Measurements from ENCODE around the gene MSI2. TPM values are rescaled to one million over a fixed set of nuclear protein-coding genes. Genes with fewer than 3 reads are reported as not detected.
A peak's percentile ranks its signal among the peaks of the same experiment; 100 is the strongest.
"Not testable (repeated sequence)": the region's sequence is repeated elsewhere in the genome, so short reads cannot be mapped to it uniquely, and the experiment has no call there.

Gene MSI2
- total RNA-seq, 8 experiments from 2014 or later, result 33.0 to 114 (median 67.5) TPM

DNA sequence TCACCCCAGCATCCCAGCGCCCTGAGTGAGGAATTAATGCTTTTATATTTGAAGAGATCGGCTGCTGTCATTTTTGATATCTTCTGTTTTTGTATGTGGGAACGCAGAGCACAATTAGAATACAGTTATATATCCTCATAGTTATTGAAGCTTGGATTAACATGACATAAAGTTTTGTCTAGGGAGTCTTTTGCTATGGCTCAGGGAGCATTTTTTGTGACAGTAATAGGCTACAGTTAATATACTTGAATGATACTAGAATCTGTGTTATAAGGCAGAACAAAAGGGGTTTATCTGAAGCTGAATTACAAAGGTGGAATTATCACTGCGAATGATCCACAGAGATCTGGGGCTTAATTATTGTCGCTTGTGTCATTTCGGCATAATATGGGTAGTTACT lies 239.4 kb downstream of the MSI2 start:
- H3K27ac ChIP-seq, result no peak overlapping the region
- 88 to 100% (median 91%) methylated on average over 2 to 6 of the region's 6 CpGs for WGBS, 10 experiments

DNA sequence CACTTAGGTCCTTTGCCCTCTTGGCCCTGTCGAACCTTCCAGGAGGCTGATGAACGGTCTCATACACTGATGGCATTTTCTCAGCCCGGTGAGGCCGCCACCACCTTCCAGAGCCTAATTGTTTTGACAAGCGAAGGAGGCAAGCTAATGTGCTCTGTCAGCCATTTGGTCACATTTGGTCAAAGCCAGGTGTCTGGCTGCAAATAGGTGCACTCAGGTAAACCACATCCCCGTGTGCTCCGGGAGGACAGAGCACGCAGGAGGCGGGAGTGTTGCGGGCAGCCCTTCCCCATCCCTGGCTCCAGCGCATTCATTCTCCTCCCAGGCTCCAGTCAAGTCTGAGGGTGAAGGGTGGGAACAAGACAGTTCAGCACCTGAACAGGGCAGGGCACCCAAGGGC lies 240.1 kb downstream of the MSI2 start:
- no peak overlapping the region for H3K27ac ChIP-seq
- 73 to 100% (median 94%) methylated on average over 2 to 5 of the region's 11 CpGs; no CpG with 5 or more reads in 6 of the 10 experiments for WGBS, 10 experiments

More for the DNA sequence above, 239.4 kb downstream of the MSI2 start:
- in situ Hi-C loops (cut with MboI; ENCODE audit: low pct_unique_long_range_greater_than_20kb in 2 of 9, low sequenced_read_pairs in 9 of 9, unreplicated experiment in 9 of 9), result no loop called here
- ATAC-seq (replicated peaks in 6 of 8), result no peak
- Histone ChIP-seq H3K4me1 (replicated peaks in 1 of 2) (peaks cover 27 to 29% of the 10 kb centered on the region in 2 donors), H3K4me3 (no peak overlapping the region)

GRCh38 chr17:57498443-57498842 lies 242.1 kb downstream of the MSI2 start:
- no peak overlapping the region for H3K4me3 ChIP-seq
- in situ Hi-C loops (cut with MboI; ENCODE audit: low pct_unique_long_range_greater_than_20kb in 2 of 9, low sequenced_read_pairs in 9 of 9, unreplicated experiment in 9 of 9), result no loop called here
- H3K27ac ChIP-seq, result no peak overlapping the region
- WGBS, 10 experiments, result 60 to 100% (median 90%) methylated on average over 1 to 3 of the region's 7 CpGs; no CpG with 5 or more reads in 6 of the 10 experiments
- no peak for ATAC-seq (replicated peaks in 6 of 8)
- H3K4me1 ChIP-seq (replicated peaks in 1 of 2), result peaks cover 31 to 37% of the 10 kb centered on the region in 2 donors

More for the DNA sequence above, 240.1 kb downstream of the MSI2 start:
- Histone ChIP-seq H3K4me1 (replicated peaks in 1 of 2) (peaks cover 27 to 30% of the 10 kb centered on the region in 2 donors), H3K4me3 (no peak overlapping the region)
- ATAC-seq (replicated peaks in 6 of 8), result no peak
- in situ Hi-C loops (cut with MboI; ENCODE audit: low pct_unique_long_range_greater_than_20kb in 2 of 9, low sequenced_read_pairs in 9 of 9, unreplicated experiment in 9 of 9), result no loop called here

GRCh38 chr17:57499221-57499620 lies 242.9 kb downstream of the MSI2 start:
- 0 to 100% (median 100%) methylated on average over 1 to 3 of the region's 3 CpGs; no CpG with 5 or more reads in 3 of the 10 experiments for WGBS, 10 experiments
- H3K27ac ChIP-seq; in situ Hi-C loops (cut with MboI; ENCODE audit: low pct_unique_long_range_greater_than_20kb in 2 of 9, low sequenced_read_pairs in 9 of 9, unreplicated experiment in 9 of 9); H3K4me3 ChIP-seq: not testable (repeated sequence)
- ATAC-seq (replicated peaks in 6 of 8), result peak in 3 of 8 experiments; percentile 50 to 79 (median 79)
- H3K4me1 ChIP-seq (replicated peaks in 1 of 2), result peaks cover 39 to 45% of the 10 kb centered on the region in 2 donors

DNA sequence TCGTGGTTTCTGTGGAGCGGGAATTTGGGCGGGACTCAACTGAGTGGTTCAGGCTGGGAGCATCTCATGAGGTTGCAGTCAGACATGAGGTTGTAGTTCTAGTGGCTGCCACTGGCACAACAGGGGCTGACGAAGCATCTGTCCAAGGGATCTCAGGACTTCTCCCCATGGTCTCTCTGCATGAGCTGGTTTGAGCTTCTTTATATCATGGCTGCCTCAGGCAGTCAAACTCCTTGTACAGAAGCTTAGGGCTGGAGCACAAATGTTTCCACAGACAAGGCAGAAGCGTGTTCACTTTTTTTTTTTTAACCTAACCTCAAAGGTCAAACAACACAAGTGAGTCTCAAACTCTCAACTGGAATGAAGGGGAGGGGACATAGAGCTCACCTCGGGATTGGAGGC lies 243.3 kb downstream of the MSI2 start:
- Histone ChIP-seq H3K4me1 (replicated peaks in 1 of 2) (peaks cover 43 to 50% of the 10 kb centered on the region in 2 donors), H3K27ac (no peak overlapping the region), H3K4me3 (no peak overlapping the region)
- in situ Hi-C loops (cut with MboI; ENCODE audit: low pct_unique_long_range_greater_than_20kb in 2 of 9, low sequenced_read_pairs in 9 of 9, unreplicated experiment in 9 of 9), result no loop called here
- 13 to 100% (median 71%) methylated on average over 1 to 5 of the region's 6 CpGs; no CpG with 5 or more reads in 1 of the 10 experiments for WGBS, 10 experiments
- ATAC-seq (replicated peaks in 6 of 8), result peak in 3 of 8 experiments; percentile 95 to 100 (median 100)

GRCh38 chr17:57501016-57501415 lies 244.7 kb downstream of the MSI2 start:
- H3K4me1 ChIP-seq (replicated peaks in 1 of 2), result peaks cover 57 to 59% of the 10 kb centered on the region in 2 donors
- ATAC-seq (replicated peaks in 6 of 8), result peak in 1 of 8 experiments; percentile 47
- peak overlapping the region in 1 of 2 donors; percentile 37 for H3K27ac ChIP-seq
- WGBS, 10 experiments, result 72 to 100% (median 81%) methylated on average over 1 to 7 of the region's 9 CpGs; no CpG with 5 or more reads in 3 of the 10 experiments
- in situ Hi-C loops (cut with MboI; ENCODE audit: low pct_unique_long_range_greater_than_20kb in 2 of 9, low sequenced_read_pairs in 9 of 9, unreplicated experiment in 9 of 9), result no loop called here
- H3K4me3 ChIP-seq, result no peak overlapping the region

DNA sequence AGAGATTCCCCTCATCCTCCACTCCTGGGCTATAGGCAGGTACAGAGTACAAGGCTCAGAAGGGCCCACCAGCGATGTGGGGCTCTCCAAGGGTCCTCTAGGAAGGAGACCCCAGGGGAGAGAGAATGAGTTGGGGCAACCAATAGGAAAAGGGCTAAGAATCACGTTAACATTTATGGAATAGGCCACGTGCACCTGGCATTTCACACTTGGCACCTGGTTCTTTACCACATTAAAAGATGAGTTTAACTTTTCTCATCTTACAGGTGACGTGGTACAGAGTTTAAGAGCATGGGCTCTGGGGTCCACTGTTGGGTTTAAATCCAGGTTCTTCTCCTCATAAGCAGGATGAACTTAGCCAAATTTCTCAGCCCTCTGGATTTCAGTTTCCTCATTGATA lies 245.7 kb downstream of the MSI2 start:
- Histone ChIP-seq H3K4me3 (no peak overlapping the region), H3K4me1 (replicated peaks in 1 of 2) (peaks cover 61 to 67% of the 10 kb centered on the region in 2 donors), H3K27ac (no peak overlapping the region)
- 67 to 100% (median 90%) methylated on average over 1 to 4 of the region's 4 CpGs; no CpG with 5 or more reads in 1 of the 10 experiments for WGBS, 10 experiments
- in situ Hi-C loops (cut with MboI; ENCODE audit: low pct_unique_long_range_greater_than_20kb in 2 of 9, low sequenced_read_pairs in 9 of 9, unreplicated experiment in 9 of 9), result no loop called here
- ATAC-seq (replicated peaks in 6 of 8), result no peak

DNA sequence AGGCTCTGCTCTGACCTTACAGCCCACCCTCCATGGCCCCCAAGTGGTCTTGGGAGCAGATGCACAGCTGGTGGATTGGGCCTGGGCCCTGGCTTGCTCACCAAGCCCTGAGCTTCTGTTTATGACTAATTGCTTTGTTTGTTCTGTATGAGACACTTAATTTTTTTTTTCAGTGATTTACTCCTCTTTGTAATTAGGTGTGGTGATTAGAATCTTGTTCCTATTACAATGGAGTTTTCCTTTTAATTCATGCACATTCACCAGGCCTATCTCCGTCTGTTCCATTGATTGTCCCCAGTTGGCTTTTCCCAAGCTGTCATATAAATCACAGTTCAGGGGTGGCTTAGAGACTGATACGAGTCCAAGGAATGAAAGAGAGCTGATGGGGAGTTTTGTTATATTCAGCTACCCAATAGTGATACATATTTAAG lies 246.5 kb downstream of the MSI2 start:
- in situ Hi-C loops (cut with MboI; ENCODE audit: low pct_unique_long_range_greater_than_20kb in 2 of 9, low sequenced_read_pairs in 9 of 9, unreplicated experiment in 9 of 9), result no loop called here
- Histone ChIP-seq H3K27ac (peak overlapping the region; percentile 45 to 49), H3K4me1 (replicated peaks in 1 of 2) (peaks cover 69 to 75% of the 10 kb centered on the region in 2 donors), H3K4me3 (no peak overlapping the region)
- ATAC-seq (replicated peaks in 6 of 8), result peak in 5 of 8 experiments; percentile 58 to 71 (median 66)
- WGBS, 10 experiments, result 0 to 100% (median 33%) methylated on average over 1 to 2 of the region's 2 CpGs; no CpG with 5 or more reads in 1 of the 10 experiments

DNA sequence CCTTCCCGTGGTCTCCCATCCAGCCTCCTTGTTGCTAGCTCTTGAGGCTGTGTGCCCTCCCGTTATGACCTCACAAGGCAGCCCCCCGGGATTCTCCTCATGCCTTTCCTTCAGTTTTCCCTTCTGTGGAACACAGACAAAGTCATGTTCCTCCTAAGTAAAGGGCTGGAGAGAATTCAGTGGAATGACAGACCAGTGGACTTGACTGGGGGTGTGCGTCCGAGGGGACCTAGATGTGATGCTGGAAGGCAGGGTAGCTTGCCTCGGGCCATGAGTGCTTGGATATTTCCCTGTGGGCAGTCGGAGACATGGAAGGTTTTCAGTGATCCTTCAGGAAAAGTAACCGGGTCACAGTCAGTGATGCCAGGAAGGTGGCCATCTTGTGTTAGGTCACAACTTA lies 247.9 kb downstream of the MSI2 start:
- Histone ChIP-seq H3K4me3 (no peak overlapping the region), H3K4me1 (replicated peaks in 1 of 2) (peaks cover 83 to 84% of the 10 kb centered on the region in 2 donors), H3K27ac (peak overlapping the region; percentile 42 to 45)
- no peak for ATAC-seq (replicated peaks in 6 of 8)
- WGBS, 10 experiments, result 84 to 100% (median 95%) methylated on average over 1 to 4 of the region's 8 CpGs; no CpG with 5 or more reads in 5 of the 10 experiments
- in situ Hi-C loops (cut with MboI; ENCODE audit: low pct_unique_long_range_greater_than_20kb in 2 of 9, low sequenced_read_pairs in 9 of 9, unreplicated experiment in 9 of 9), result no loop called here

DNA sequence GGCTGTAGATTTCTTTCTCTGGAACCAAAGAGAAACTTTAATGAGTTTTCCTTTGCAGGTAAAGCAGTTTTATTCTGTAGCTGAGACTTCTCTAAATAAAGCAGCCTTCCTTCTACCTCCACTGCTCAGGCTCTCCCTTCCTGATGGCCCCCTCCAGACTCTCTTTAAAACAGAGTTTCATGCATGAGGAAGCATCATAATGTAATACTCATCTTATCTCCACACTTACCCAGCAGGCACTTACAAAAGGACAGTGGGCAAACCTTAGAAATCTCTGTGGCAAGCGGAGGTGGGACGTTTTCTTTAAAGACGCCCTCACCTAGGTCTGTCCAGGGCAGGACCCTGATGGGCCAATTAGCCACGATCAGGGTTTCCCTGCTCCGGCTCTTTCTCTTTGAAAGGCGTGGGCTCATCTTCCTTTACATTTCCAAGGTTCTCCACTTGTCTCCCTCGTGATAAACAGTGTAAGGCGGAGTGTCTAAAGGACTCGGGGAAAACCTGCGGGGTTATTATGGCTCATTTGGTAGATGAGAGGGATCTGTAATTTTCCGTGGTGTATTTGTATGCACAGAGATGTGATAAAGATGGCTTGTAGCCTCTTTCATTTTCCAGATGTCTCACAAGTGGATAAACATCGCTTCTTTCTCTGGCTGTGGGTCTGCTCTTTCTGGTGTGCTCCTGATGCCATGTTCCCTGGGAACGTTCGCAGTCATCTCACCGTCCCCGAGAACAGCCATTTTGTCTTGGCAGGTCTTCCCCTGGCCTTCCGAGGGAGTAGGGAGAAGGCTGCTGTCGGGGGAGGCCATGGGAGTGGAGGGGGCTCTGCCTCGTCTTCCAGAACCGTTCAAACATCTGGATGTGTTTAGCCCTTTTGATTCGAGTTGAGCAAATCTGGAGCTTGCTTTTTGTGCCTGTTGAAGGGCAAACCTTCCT lies 249.8 kb downstream of the MSI2 start:
- in situ Hi-C loops (cut with MboI; ENCODE audit: low pct_unique_long_range_greater_than_20kb in 2 of 9, low sequenced_read_pairs in 9 of 9, unreplicated experiment in 9 of 9), result no loop called here
- Histone ChIP-seq H3K4me3 (no peak overlapping the region), H3K27ac (peak overlapping the region; percentile 71 to 81), H3K4me1 (replicated peaks in 1 of 2) (peaks cover 81 to 90% of the 10 kb centered on the region in 2 donors)
- ATAC-seq (replicated peaks in 6 of 8), result peak in 4 of 8 experiments; percentile 17 to 33 (median 23)
- WGBS, 10 experiments, result 20 to 68% (median 30%) methylated on average over 2 to 7 of the region's 21 CpGs; no CpG with 5 or more reads in 3 of the 10 experiments

DNA sequence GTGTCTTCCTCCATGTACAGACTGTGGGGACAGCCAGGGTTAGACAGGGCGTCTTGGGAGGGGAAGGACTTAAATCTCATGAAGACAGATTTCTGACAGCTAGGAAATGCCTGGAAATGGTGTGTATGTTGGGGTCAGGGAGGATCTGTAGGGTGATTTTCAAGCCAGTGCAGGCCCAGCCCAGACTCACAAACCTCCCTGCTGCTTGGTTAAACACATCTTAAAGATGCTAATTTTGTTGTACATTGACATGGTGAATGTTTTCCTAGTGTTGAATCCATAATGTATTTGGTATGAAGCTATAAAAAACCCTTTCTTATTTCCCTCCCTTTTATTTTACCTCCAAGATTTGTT lies 250.4 kb downstream of the MSI2 start:
- H3K4me1 ChIP-seq (replicated peaks in 1 of 2), result peaks cover 77 to 90% of the 10 kb centered on the region in 2 donors
- no peak overlapping the region for H3K4me3 ChIP-seq
- WGBS, 10 experiments, result 0% methylated on average over 1 of the region's 1 CpG; no CpG with 5 or more reads in 9 of the 10 experiments
- H3K27ac ChIP-seq, result peak overlapping the region; percentile 71 to 81
- peak; percentile 16 to 71 (median 58) for ATAC-seq (replicated peaks in 6 of 8)
- in situ Hi-C loops (cut with MboI; ENCODE audit: low pct_unique_long_range_greater_than_20kb in 2 of 9, low sequenced_read_pairs in 9 of 9, unreplicated experiment in 9 of 9), result no loop called here

- Histone ChIP-seq H3K4me1 (replicated peaks in 1 of 2) (peaks cover 75 to 89% of the 10 kb centered on the region in 2 donors), H3K27ac (peak overlapping the region; percentile 8 to 71), H3K4me3 (no peak overlapping the region)
- ATAC-seq (replicated peaks in 6 of 8), result peak in 2 of 8 experiments; percentile 10 to 20
- in situ Hi-C loops (cut with MboI; ENCODE audit: low pct_unique_long_range_greater_than_20kb in 2 of 9, low sequenced_read_pairs in 9 of 9, unreplicated experiment in 9 of 9), result no loop called here
- WGBS, 10 experiments, result 0 to 87% (median 68%) methylated on average over 1 to 4 of the region's 8 CpGs; no CpG with 5 or more reads in 2 of the 10 experiments
These were observed 251.5 kb downstream of the MSI2 start for GRCh38 chr17:57507828-57508227.

DNA sequence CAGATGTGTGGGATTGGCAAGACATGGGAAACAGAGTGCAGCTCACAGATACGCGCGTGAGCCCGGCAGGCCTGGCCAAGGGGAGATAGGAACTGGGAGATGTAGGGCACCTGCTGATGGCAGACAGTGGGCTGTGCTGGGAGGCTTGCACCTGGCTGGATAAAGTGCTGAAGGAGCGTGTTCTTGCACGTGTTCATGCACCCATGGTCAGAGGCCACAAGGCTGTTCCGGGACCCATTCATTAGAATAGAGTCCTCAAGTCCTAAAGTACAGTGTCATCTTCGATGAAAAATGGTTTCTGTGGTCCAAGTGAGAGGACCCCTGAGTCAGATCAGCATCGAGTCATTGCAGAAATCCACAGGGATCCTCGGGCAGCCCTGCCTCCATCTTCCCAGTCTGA lies 252.3 kb downstream of the MSI2 start:
- peaks cover 67 to 84% of the 10 kb centered on the region in 2 donors for H3K4me1 ChIP-seq (replicated peaks in 1 of 2)
- H3K27ac ChIP-seq, result peak overlapping the region in 1 of 2 donors; percentile 7
- no peak overlapping the region for H3K4me3 ChIP-seq
- ATAC-seq (replicated peaks in 6 of 8), result no peak
- WGBS, 10 experiments, result 61 to 100% (median 83%) methylated on average over 1 to 9 of the region's 10 CpGs; no CpG with 5 or more reads in 2 of the 10 experiments
- in situ Hi-C loops (cut with MboI; ENCODE audit: low pct_unique_long_range_greater_than_20kb in 2 of 9, low sequenced_read_pairs in 9 of 9, unreplicated experiment in 9 of 9), result no loop called here

Measured in motor neuron (in vitro differentiated cells).